NCI-H2029 treated with DMSO at 0.1 percent for 48 hours (cell line): ENCODE measurements around the gene EHF.
"Not testable (repeated sequence)": the region's sequence is repeated elsewhere in the genome, so short reads cannot be mapped to it uniquely, and the experiment has no call there.

Source experiments
- DNase-seq: peaks from one replicate; lab custom pipeline; 2025; lab: John Stamatoyannopoulos, UW

Gene EHF

DNA sequence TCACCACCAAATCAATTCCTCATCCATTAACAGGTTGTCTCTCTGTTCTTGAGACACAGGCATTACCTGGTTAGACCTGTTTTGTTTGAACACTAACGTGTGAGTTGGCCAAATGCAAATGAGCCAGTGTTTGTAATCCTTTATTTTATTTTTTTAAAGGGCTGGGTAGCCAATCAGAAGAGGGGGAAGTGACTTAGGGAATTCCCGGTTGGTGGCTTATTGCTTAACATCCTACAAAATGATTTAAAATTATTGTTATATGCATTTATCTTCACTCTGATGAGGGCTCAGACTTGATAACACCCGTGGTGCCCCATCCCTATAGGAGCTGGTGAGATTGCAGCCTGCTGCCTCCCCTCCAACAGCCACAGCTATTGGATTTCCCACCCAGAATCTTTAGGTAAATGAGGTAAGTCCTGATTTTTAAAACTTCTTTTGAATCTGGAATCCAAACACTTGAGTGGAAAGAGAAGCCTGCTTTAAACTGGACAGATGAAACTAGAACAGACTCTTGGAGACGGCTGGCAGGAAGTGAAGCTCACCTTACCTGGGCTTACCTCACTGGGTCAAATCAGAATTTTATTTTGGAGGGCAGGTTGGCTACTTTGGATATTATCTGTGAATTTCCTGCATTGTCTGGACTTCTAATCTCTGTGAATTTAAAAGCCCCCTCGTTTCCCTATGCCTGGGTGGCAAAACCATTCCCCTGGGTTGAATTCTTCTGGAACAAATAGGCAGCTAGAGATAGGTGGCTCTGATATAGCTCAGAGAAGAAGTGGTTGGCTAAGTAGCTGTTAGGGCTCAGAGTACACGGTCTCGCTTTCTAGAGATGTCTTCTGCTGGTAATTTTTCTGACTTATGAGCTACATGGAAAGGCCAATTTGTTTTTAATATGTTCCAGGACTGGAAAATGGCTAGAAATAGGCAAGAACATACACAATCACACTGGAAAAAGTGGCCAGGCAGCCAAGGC, at the start of gene EHF:
TSS of gene EHF (plus strand) at position 274 of the 973 bp plus-strand sequence. CDS start 21,538 bp downstream, outside the sequence.
- peak; percentile 32 for DNase-seq

- no peak for DNase-seq
These were observed 47.4 kb upstream of the EHF start for GRCh38 chr11:34573537-34573936.

GRCh38 chr11:34575261-34575660, 45.6 kb upstream of the EHF start:
- DNase-seq: no peak

- no peak for DNase-seq
These were observed 45.2 kb upstream of the EHF start for GRCh38 chr11:34575671-34576070.

DNA sequence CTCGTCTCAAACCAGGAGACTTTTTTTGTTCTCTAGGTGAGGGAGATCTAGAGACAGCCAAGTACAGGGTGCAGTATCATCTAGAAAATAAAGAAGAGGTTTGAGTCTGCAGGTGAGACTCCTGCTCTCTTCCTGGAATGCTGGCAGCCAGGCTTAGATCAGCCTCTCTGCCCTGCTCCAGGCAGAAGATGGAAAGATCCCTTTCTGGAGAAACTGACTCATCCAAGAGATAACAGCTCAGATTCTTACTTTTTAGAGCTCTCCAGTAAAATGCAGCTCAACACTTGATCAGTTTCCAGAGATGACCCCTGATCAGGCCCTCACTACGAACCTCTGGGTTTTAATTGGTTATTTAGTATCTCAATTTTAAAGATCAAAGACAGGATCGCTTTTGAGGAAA, 44.6 kb upstream of the EHF start:
- DNase-seq: no peak

- DNase-seq: peak; percentile 48
These were observed 37.1 kb upstream of the EHF start for GRCh38 chr11:34583818-34584217.

DNA sequence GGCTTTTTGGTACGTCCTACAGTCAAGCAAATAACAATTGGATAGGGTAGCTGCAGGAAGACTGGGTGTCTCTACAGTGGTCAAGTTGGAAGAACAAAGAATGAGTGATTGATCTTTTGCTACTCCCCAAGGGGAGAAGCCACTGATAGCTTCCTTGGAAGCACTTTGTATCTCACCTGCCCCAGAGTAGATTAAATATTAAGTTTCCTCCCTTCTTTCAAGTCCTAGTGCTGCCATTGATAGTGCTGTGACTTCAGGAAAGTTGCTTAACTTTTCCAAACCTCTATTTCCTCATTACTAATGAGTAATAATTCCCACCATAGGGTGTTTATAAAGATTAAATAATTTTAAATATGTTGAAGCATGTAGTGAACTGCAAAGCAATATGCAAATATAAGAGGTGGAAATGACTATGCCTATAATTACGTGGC, 35.6 kb upstream of the EHF start:
- DNase-seq: no peak

GRCh38 chr11:34585735-34586487, 35.0 kb upstream of the EHF start:
- DNase-seq: peak; percentile 89

DNA sequence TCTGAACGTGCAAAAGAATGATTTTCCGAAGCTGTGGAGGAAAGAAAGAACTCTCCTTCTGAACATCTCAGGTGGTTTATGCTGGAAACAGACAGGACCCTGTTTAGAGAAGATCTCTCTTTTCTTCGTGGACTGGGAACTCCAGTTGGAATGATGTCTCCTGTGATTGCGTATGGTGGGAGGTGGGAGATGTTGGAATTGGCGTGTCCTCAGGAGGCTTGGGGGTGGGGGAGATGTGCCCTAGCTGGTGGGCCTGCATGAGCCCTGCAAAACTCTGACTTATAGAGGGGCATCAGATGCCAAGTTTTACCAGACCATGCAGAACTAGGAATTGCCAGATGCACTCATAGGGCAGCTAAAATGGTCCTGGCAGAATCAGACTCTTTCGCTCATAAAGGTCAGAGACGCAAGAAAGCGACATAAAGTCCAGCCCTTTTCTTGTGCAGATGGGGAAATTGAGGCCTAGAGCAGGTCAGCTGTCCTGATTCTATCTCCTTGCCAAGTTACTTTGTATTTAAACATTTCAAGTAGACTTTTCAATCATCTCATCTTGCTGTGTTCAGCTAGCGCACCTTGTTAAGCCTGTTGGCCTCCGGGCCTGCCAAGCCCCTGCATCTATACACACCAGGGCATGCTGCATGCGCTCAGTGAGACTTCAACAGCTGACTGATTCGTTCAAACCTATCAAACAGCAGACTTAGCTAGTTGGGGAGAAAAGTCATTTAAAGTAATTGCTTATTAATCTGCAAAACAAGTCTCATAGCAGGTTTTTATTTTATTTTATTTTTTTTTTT, 34.2 kb upstream of the EHF start:
- no peak for DNase-seq

GRCh38 chr11:34587282-34587677, 33.6 kb upstream of the EHF start:
- no peak for DNase-seq

GRCh38 chr11:34588023-34588422, 32.9 kb upstream of the EHF start:
- no peak for DNase-seq

DNA sequence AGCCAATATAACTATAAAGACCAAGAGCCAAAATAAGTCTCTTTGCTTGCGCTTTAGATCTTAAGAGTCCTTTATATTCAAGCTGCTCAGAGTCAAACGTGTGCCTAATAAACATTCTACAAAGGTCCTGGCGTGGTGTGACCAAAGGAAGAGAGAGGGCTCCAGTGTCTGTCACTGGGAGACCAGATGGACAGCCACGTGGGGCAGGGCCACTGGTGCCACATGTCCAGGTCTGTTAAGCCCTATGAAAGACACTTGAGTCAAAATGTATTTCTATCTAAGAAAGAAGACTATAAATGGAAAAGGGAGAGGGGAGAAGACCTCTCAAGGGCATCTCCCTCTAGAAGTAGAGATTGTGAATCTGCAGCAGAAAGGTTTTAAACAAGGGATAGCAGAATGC, 32.2 kb upstream of the EHF start:
- DNase-seq: no peak

DNA sequence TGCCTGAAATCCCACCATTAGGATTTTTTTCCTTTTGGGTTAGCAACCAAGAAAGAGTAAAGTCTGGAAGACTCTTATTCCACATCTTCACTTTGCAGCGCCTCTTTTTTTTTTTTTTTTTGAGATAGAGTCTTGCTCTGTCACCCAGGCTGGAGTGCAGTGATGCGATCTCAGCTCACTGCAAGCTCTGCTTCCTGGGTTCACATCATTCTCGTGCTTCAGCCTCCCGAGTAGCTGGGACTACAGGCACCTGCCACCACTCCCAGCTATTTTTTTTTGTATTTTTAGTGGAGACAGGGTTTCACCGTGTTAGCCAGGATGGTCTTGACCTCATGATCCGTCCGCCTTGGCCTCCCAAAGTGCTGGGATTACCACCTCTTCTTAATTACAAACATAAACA, 31.7 kb upstream of the EHF start:
- DNase-seq: not testable (repeated sequence)

DNA sequence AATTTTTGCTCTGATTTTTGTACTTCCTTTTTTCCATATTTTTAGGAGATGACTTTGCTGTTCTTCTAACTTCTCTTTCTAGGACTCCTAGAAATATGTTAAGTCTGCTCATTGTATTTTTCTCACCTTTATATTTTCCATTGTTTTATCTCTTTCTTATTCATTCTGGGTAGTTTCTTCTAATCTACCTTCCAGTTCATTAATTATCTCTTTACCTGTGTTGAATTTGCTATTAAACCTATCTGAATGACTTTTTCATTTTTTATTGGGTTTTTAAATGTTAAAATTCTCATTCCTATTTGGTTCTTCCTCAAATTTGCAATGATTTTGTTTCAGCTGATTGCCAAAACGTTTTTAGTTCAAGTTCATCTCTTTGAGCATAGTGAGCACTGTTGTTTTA, 27.8 kb upstream of the EHF start:
- no peak for DNase-seq

DNA sequence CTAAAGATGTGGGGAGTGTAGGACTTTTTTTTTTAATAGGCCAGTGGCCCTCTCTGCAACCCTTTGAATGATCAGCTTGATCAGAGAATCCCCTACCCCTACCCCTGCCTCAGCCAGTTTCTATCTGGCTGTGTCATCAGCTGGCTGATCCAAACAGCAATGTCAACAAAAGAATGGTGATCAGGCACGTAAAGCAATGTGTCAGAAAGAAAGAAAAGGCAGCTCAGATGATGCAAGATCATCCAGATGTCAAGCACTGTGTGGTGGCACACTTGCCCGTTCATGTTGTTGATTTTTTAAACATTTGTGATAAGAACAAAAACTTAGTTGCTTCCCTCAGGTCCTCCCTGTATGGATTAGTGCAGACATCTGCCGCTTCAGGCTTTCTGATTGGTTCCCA, 26.3 kb upstream of the EHF start:
- DNase-seq: no peak

DNA sequence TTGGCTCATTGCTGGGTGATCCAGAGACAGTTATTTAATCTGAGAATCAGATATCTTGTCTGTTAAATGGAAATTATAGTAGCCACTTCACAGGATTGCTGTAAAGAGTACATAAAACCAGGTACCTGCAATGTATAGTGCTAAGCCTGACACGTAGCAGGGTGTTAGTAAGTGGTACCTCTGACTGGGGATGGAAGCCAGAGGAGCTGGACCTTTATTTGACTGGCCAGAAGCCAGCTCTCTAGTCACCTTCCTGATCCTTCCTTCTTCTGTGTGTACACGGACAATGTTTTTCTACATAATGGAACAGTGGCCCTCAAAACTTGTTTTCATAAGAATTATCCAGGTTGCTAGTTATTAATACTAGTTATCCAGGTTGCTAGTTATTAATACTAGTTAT, 25.5 kb upstream of the EHF start:
- no peak for DNase-seq

- no peak for DNase-seq
These were observed 24.8 kb upstream of the EHF start for GRCh38 chr11:34595960-34596644.

DNA sequence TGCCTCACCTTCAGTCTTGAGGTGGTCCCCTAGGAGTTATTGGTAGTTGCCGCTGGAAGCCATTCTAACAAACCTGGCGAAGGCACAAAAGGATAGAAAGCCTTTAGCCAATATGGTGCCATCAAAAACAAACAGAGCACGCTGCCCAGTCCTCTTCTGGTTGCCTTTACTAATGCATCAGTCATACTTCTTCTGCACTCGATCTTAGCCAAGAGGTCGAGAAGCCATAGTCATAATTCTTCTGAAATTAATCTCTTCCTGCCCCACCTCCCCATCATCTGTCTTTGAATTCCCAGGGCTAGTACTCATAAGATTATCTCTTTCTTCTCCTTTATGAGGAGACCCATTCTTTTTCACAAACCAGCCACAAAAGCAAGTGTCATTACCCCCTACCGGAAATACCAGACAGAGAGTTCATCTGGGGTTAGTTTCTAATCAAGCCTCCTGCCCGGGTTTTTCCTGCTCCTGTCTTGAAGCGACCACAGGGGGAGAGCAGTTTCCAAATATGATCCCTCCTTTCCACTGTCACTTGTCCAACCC, 21.4 kb upstream of the EHF start:
- DNase-seq: no peak

- no peak for DNase-seq
These were observed 20.4 kb upstream of the EHF start for GRCh38 chr11:34600339-34601084.

DNA sequence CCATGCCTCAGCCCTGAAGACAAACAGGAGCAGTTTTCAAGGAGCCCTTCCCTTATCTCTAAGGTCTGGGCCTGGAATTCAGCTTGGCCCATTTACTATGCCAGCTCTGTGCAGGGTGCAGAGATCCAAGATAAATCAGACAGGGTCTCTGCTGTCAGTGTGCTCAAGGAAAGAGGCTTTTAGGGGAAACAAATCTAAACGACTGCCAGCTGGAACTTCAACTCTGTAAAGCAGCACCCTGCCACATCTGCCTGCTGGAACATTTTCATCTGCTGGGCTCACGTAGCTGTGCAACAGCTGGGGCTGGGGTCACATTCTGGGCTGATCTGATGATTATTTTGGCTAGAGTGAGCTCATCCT, 19.8 kb upstream of the EHF start:
- DNase-seq: no peak

DNA sequence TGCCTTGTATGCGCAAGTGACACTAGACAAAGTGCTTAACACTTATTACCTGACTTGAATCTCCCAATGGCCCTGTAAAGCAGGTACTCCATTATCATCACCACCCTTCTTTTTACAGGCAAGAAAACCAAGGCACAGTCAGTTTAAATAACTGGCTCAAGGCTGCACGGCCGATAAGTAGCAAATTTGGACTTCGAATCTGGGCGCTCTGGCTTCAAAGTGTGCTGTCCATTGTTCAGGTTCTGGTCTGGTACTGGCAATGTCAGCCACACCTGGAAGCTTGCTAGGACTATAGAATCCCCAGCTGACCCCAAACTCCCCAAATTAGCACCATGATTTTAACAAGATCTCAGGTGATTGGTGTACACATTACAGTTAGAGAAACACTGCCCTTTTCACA, 19.3 kb upstream of the EHF start:
- DNase-seq: no peak
